ENCODE data around the gene PEAK1. TPM values are rescaled to one million over a fixed set of nuclear protein-coding genes. Genes with fewer than 3 reads are reported as not detected.

PEAK1 gene
- total RNA-seq, 2 experiments from 2014 or later = 34.0 to 38.1 TPM

DNA sequence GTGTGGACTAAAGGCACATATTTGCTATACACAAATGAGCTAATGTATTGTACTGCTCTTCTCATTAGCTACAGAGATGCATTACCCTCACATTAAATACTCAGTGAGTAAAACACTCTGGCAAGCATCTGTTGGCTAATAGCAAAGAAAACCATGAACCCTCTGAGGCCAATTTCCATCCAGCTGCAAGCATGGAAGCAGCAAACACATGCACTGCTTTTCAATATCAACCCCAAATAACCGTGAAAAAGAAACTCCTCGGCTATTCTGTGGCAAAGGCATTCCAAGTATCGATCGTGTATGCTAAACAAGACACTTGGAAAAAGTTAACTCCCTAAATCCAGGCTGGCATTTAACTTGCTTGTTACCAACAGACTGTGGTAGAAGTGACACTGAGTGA lies 67.0 kb downstream of the PEAK1 start:
- DNase-seq (no peak), ATAC-seq (ENCODE audit: low read depth) (no peak)
- Mint-ChIP-seq H3K4me1 (peaks cover 2% of the 10 kb centered on the region), H3K9me3 (no peaks in the 10 kb centered on the region), H3K36me3 (no peaks in the 10 kb centered on the region), H3K27ac (no peak overlapping the region), H3K27me3 (no peaks in the 10 kb centered on the region), H3K4me3 (no peak overlapping the region)
- POLR2A ChIA-PET = no interaction called here

DNA sequence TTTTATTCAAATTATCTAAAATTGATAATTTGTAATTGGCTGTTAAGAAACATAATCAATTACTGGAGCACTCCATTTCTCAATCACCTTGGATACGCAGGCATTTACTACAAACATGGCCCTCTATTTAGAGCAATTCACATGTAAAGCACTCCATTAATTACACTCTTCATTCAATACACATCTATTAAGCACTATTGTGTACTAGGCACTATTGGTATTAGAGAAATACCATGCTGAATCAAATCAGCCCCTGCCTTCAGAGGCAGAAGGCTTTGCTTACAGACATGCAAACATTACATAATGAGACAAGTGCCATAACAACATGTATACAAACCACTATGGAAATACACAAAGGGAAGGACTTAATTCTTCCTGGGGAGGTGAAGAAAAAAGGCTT lies 69.1 kb downstream of the PEAK1 start:
- ATAC-seq (ENCODE audit: low read depth) (no peak), DNase-seq (no peak)
- Mint-ChIP-seq H3K4me1 (peaks cover 9% of the 10 kb centered on the region), H3K36me3 (peaks cover 8% of the 10 kb centered on the region), H3K9me3 (no peaks in the 10 kb centered on the region), H3K27me3 (no peaks in the 10 kb centered on the region), H3K4me3 (no peak overlapping the region), H3K27ac (no peak overlapping the region)
- POLR2A ChIA-PET = no interaction called here

DNA sequence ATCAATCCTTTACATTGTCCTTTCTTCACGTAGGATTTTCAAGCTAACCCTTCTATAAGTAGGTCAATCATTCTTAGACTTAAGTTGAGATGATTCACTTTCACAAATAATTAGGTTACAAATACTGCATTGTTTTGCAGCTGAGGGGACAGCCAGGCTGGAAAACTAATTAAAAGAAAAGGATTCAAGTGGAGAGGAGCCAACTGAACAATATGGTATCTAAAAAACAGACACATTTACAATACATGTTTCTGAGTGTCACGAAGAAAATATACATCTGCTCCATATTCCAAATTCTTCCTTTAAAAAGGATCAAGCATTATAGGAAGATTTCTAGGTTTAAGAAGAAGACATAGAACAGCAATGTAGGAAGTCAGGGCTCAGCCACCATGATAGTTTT lies 70.2 kb downstream of the PEAK1 start:
- no peak overlapping the region for H3K27ac Mint-ChIP-seq
- H3K4me1 Mint-ChIP-seq = peaks cover 9% of the 10 kb centered on the region
- POLR2A ChIA-PET = no interaction called here
- no peaks in the 10 kb centered on the region for H3K27me3 Mint-ChIP-seq
- H3K4me3 Mint-ChIP-seq = no peak overlapping the region
- peaks cover 16% of the 10 kb centered on the region for H3K36me3 Mint-ChIP-seq
- no peaks in the 10 kb centered on the region for H3K9me3 Mint-ChIP-seq
- ATAC-seq (ENCODE audit: low read depth) (no peak), DNase-seq (no peak)

DNA sequence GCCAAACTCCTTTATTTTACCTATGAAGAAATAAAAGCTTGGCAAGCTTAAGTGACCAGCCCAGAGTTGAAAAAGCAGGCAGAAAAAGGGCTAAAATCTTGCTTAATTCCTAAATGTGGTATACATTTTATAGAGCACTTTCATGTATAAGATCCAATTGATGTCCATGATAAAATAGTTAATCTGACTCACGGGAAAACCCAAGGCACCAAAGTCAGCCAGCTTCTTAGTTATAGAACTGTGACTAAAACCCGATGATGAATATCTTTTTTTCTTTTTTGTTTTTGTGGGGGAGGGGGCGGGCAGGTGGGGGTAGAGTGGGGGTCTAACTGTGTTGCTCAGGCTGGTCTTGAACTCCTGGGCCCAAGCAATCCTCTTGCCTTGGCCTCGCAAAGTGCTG lies 71.4 kb downstream of the PEAK1 start:
- H3K9me3 Mint-ChIP-seq = peaks cover 1% of the 10 kb centered on the region
- POLR2A ChIA-PET = no interaction called here
- no peak for DNase-seq

DNA sequence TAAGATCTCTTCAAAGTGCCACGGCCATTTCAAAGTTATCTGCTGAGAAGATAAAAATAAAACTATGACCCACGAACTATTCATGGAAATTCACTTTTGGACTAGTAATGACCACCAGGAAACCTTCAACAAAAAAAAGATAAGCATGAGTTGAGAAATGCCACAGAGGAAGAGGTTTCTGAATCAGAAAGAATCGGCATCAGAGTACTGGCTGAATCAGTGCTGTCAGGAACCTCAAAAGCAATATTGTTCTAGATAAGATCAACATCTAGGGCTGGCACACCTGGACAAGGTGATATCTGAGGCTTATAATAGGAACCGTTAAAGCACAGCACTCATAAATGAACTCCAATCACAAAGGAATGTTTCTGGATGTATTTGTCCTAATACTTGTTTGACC lies 72.7 kb downstream of the PEAK1 start:
- no peaks in the 10 kb centered on the region for H3K27me3 Mint-ChIP-seq
- H3K9me3 Mint-ChIP-seq = peaks cover 1% of the 10 kb centered on the region
- no peak for DNase-seq
- no peak for ATAC-seq (ENCODE audit: low read depth)
- peaks cover 8% of the 10 kb centered on the region for H3K4me1 Mint-ChIP-seq
- no peak overlapping the region for H3K4me3 Mint-ChIP-seq
- POLR2A ChIA-PET = no interaction called here
- peaks cover 30% of the 10 kb centered on the region for H3K36me3 Mint-ChIP-seq
- no peak overlapping the region for H3K27ac Mint-ChIP-seq

More for the DNA sequence above, 71.4 kb downstream of the PEAK1 start:
- no peaks in the 10 kb centered on the region for H3K27me3 Mint-ChIP-seq
- no peak overlapping the region for H3K4me3 Mint-ChIP-seq
- H3K27ac Mint-ChIP-seq = no peak overlapping the region
- ATAC-seq (ENCODE audit: low read depth) = no peak
- peaks cover 23% of the 10 kb centered on the region for H3K36me3 Mint-ChIP-seq
- peaks cover 8% of the 10 kb centered on the region for H3K4me1 Mint-ChIP-seq

DNA sequence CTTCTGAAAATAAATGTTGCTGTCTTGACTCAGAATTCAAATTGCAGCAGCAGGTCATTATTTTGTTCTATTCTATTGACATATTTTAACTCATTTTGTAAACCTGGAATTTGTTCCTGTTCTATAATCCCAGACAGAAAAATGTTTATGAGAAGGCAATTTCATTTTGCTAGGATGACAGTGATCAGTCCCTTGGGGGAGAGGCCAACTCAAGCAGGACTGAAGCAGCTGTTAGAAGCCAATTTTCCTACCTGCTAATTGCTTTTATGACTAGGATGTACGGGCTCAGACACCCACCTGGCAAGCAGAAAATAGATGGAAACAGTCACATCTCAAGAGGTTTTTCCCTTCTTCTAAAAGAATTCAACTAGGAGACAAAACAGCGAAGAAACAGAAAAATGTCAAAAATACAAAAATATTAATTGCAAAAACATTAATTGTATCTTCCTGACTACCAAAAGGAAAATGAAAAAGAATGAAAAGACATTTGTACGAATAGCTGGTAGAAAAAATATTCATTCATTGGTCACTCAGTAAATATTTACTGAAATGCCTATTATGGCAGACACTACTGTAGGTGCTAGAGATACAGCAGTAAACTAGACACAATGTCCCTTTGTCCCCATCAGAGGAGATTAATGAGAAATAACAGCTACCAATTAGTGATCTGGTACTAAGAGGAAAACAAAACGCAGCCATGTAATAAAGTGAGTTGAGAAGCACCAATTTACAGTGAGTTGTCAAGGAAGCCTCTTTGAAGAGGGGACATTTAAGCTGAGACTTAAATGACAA lies 73.5 kb downstream of the PEAK1 start:
- ATAC-seq (ENCODE audit: low read depth) = no peak
- H3K4me3 Mint-ChIP-seq = no peak overlapping the region
- H3K27me3 Mint-ChIP-seq = no peaks in the 10 kb centered on the region

DNA sequence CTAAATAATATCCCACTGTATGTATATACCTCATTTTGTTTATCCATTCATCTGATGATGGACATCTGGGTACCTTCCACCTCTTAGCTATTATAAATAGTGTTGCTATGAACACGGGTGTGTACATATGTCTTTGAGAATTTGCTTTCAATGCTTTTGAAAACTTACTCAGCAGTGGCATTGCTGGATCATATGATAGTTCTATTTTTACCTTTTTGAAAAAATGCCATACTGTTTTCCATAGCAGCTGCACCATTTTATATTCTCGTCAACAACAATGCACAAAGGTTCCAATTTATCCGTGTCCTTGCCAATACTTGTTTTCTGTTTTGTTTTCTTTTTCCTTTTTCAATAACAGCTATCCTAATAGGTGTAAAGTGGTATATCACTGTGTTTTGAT lies 77.1 kb downstream of the PEAK1 start:
- no peak for DNase-seq
- no peak overlapping the region for H3K4me3 Mint-ChIP-seq
- H3K9me3 Mint-ChIP-seq = peaks cover 8% of the 10 kb centered on the region
- POLR2A ChIA-PET = no interaction called here
- ATAC-seq (ENCODE audit: low read depth) = no peak
- H3K4me1 Mint-ChIP-seq = peaks cover 8% of the 10 kb centered on the region
- H3K27ac Mint-ChIP-seq = no peak overlapping the region
- H3K27me3 Mint-ChIP-seq = no peaks in the 10 kb centered on the region
- H3K36me3 Mint-ChIP-seq = peaks cover 42% of the 10 kb centered on the region

More for the DNA sequence above, 73.5 kb downstream of the PEAK1 start:
- POLR2A ChIA-PET = no interaction called here
- H3K36me3 Mint-ChIP-seq = peaks cover 34% of the 10 kb centered on the region
- H3K9me3 Mint-ChIP-seq = peaks cover 6% of the 10 kb centered on the region
- H3K4me1 Mint-ChIP-seq = peaks cover 8% of the 10 kb centered on the region
- no peak overlapping the region for H3K27ac Mint-ChIP-seq
- no peak for DNase-seq

DNA sequence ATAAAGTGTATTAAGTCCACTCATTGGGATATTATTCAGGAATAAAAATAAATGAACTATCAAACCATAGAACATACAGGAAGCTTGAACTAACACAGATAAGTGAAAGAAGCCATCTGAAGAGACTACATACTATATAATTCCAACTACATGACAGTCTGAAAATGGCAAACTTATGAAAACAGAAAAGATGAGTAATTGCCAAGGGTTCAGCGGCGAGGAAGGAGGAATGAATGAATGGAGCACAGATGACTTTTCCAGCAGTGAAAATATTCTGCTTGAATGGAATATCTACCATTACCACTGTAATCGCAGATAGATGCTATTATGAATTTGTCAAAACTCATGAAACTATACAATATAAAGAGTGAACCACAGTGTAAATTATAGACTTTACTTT lies 79.7 kb downstream of the PEAK1 start:
- Mint-ChIP-seq H3K4me3 (no peak overlapping the region), H3K27me3 (no peaks in the 10 kb centered on the region), H3K9me3 (peaks cover 8% of the 10 kb centered on the region), H3K36me3 (peaks cover 31% of the 10 kb centered on the region), H3K27ac (no peak overlapping the region), H3K4me1 (no peaks in the 10 kb centered on the region)
- DNase-seq (no peak), ATAC-seq (ENCODE audit: low read depth) (no peak)
- POLR2A ChIA-PET = no interaction called here

DNA sequence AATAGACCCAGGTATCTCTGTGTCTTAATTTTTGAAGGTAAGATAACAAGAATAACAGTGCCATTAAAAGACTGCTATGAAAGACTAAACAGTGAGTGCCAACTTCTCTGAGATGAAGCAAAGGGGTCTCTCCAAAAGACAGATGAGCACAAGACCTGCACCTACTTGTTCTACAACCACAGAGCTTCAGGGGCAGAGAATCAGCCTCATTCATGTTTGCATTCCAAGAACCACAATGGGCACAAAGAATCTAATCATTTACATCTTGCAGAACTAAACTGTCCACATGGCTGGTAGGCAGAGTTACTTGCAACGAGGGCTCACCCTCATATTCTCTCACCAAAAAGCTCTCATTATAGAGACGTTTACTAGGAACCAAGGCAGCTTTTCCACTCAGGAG lies 83.9 kb downstream of the PEAK1 start:
- POLR2A ChIA-PET = no interaction called here
- peaks cover 2% of the 10 kb centered on the region for H3K4me1 Mint-ChIP-seq
- H3K9me3 Mint-ChIP-seq = peaks cover 1% of the 10 kb centered on the region
- no peaks in the 10 kb centered on the region for H3K27me3 Mint-ChIP-seq
- H3K27ac Mint-ChIP-seq = no peak overlapping the region
- DNase-seq (no peak), ATAC-seq (ENCODE audit: low read depth) (no peak)
- peaks cover 10% of the 10 kb centered on the region for H3K36me3 Mint-ChIP-seq
- H3K4me3 Mint-ChIP-seq = no peak overlapping the region

DNA sequence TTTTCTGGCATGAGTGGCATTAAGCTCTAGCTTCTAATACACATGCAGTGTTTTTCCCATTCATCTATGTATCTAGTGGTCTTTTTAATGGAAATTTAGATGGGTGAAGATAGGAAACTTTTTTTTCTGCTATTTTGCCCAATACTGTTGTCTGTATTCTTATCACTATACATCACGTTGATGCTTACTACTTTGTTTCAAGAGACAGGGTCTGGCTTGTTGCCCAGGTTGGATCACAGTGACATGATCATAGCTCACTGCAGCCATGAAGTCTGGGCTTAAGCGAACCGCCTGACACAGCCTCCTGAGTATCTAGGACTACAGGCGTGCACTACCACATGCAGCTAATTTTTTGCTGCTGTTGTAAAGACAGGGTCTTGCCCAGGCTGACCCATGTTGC lies 84.6 kb downstream of the PEAK1 start:
- no peaks in the 10 kb centered on the region for H3K27me3 Mint-ChIP-seq
- H3K4me3 Mint-ChIP-seq = no peak overlapping the region
- peaks cover 6% of the 10 kb centered on the region for H3K36me3 Mint-ChIP-seq
- POLR2A ChIA-PET = no interaction called here
- H3K27ac Mint-ChIP-seq = no peak overlapping the region
- DNase-seq = no peak
- H3K9me3 Mint-ChIP-seq = no peaks in the 10 kb centered on the region
- peaks cover 2% of the 10 kb centered on the region for H3K4me1 Mint-ChIP-seq
- ATAC-seq (ENCODE audit: low read depth) = no peak

DNA sequence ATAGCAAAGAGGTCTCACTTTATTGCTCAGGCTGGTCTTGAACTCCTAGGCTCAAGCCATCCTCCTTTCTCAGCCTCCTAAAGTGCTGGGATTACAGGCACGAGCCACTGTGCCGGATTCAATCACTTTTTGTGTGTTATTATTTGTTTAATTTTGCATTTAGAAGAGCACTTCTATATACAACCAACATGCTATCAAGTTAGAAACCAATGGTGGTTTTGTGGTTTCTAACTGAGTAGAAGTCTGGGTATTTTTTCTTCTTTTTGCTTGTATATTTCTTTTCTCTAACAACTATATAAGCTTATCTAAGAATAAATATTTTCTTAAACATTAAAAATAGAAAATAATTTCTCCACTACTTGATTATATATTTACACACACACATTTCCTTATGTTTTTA lies 86.7 kb downstream of the PEAK1 start:
- no peak for ATAC-seq (ENCODE audit: low read depth)
- peaks cover 3% of the 10 kb centered on the region for H3K36me3 Mint-ChIP-seq
- peaks cover 2% of the 10 kb centered on the region for H3K27me3 Mint-ChIP-seq
- POLR2A ChIA-PET = interaction anchor here (0.6 kb wide), 1 partner anchor 1293 kb away, joined by 3 read pairs; no protein-coding TSS in a partner anchor
- peaks cover 2% of the 10 kb centered on the region for H3K4me1 Mint-ChIP-seq
- H3K27ac Mint-ChIP-seq = no peak overlapping the region
- no peaks in the 10 kb centered on the region for H3K9me3 Mint-ChIP-seq
- no peak overlapping the region for H3K4me3 Mint-ChIP-seq
- no peak for DNase-seq

DNA sequence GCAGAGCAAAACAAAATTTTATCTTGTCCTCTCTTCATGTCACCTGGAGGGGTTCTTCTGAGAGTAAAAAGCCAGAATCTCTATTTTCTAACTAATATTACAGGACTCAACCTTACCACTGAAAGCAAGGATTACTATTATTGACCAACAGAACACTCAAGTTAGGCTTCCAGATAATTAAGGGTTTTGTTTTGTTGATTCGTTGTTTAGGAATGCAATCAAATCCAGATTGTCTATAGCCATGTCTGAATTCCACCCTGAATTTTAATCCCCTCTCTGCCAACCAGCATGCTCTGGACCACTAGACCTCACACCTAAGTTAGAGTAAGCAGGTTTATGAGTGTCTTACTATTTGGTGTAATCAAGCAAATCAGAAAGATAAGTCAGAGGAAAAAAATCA lies 90.7 kb downstream of the PEAK1 start:
- H3K4me3 Mint-ChIP-seq = no peak overlapping the region
- H3K4me1 Mint-ChIP-seq = peaks cover 2% of the 10 kb centered on the region
- no peak for DNase-seq
- H3K27me3 Mint-ChIP-seq = peaks cover 2% of the 10 kb centered on the region
- POLR2A ChIA-PET = no interaction called here
- peaks cover 5% of the 10 kb centered on the region for H3K9me3 Mint-ChIP-seq
- no peak for ATAC-seq (ENCODE audit: low read depth)
- H3K27ac Mint-ChIP-seq = no peak overlapping the region
- H3K36me3 Mint-ChIP-seq = peaks cover 10% of the 10 kb centered on the region

DNA sequence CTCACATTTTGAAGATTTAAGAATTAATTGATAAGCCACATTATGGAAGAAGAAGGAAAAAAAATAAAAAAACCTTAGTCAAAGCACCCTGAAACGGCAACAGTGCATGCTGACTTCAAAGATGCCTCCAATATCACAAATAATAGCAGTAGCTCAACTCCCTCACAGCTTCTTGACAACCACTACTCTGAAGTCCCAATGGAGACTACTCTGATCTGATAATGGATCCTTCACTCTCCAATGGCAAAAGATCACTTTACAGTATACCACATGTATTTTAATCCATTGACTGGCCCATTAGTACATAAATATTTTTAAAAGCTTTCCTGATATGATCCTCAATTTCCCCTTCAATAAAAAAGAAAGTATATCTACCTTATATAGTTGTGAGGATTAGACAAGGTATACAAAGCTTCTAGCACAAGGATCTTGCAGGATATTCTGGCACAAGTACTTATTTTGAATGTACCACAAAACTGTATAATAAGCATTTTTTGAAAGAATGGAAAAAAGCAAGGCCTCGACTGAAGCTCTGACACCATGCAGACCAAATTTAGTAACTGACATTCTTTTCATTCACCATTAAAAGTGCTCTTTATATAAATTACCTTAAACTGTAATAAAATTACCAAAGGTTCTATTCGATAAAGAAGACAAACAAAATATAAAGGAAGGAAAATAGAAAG lies 91.9 kb downstream of the PEAK1 start:
- peaks cover under 1% of the 10 kb centered on the region for H3K4me1 Mint-ChIP-seq
- no peak overlapping the region for H3K27ac Mint-ChIP-seq
- H3K27me3 Mint-ChIP-seq = peaks cover 2% of the 10 kb centered on the region
- no peak for ATAC-seq (ENCODE audit: low read depth)
- peaks cover 7% of the 10 kb centered on the region for H3K9me3 Mint-ChIP-seq
- DNase-seq = no peak
- POLR2A ChIA-PET = no interaction called here
- H3K4me3 Mint-ChIP-seq = no peak overlapping the region
- H3K36me3 Mint-ChIP-seq = peaks cover 15% of the 10 kb centered on the region

DNA sequence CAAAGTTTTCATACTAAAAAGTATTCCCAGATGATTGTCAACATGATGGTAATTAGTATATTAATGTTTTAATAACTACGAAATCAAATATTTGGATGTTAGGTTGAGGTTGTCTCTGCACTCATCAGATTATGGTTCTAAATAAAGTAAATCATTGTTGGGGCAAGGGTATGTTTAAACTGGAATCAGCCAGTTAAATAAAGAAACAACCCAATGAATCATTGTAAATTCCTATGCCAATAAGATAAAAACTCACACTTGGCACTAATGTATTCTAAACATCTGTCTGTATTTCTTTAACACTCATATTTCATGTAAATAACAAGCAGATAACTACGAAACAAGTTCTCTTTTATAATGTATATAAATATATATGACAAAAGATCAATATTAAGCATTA lies 92.7 kb downstream of the PEAK1 start:
- ATAC-seq (ENCODE audit: low read depth) = no peak
- Mint-ChIP-seq H3K27ac (no peak overlapping the region), H3K4me1 (no peaks in the 10 kb centered on the region)

More for the DNA sequence above, 92.7 kb downstream of the PEAK1 start:
- peaks cover 8% of the 10 kb centered on the region for H3K9me3 Mint-ChIP-seq
- no peak overlapping the region for H3K4me3 Mint-ChIP-seq
- peaks cover 13% of the 10 kb centered on the region for H3K36me3 Mint-ChIP-seq
- peaks cover 2% of the 10 kb centered on the region for H3K27me3 Mint-ChIP-seq
- DNase-seq = no peak
- POLR2A ChIA-PET = no interaction called here

Measured in activated naive CD8-positive, alpha-beta T cell treated with anti-CD3 and anti-CD28 coated beads, Interleukin-2, amount 10 ng/mL, durations not matched to agents 7 days and 5 days (primary cell).